HEK293 (cell line): ENCODE data around the gene PSMG2.

Source experiments
- CTCF ChIA-PET: fragments of 350-600 bp; formaldehyde crosslinking; extraction: SDS; loops from one replicate; lab custom pipeline; 2021; ENCODE audit warnings: antibody characterized with exemption; lab: Yijun Ruan, JAX
- POLR2A ChIA-PET: fragments of 300-600 bp; formaldehyde crosslinking; extraction: SDS; loops from one replicate; lab custom pipeline; 2020; ENCODE audit warnings: antibody characterized with exemption, inconsistent platforms; lab: Yijun Ruan, JAX
- H3K27ac ChIP-seq: fragments of 200-500 bp; sonication (Bioruptor generic); 2 replicates; pipeline ENCODE4 v1.5.1; 2014; ENCODE audit warnings: low read depth, low read length, control low read depth, inconsistent platforms; ENCODE audit errors: extremely low read depth
- H3K36me3 ChIP-seq, 2 experiments: fragments of 200-500 bp in 1 of 2; sonication (Bioruptor generic) in 1 of 2; 1 replicate in 1 of 2; 2 replicates in 1 of 2; pipeline ENCODE4 v1.5.1; 2014 to 2017; ENCODE audit warnings: inconsistent platforms in 2 of 2, low read length in 2 of 2; ENCODE audit not compliant: control insufficient read depth in 2 of 2, insufficient read depth in 1 of 2
- H3K4me1 ChIP-seq: fragments of 200-500 bp; sonication (Bioruptor generic); 2 replicates; pipeline ENCODE4 v1.5.1; 2014; ENCODE audit warnings: mild to moderate bottlenecking, low read length, inconsistent platforms; ENCODE audit not compliant: control insufficient read depth, insufficient read depth
- H3K4me3 ChIP-seq: 2 replicates; pipeline ENCODE4 v1.5.1; 2011; ENCODE audit warnings: low read depth, mild to moderate bottlenecking, control low read depth, low read length, moderate library complexity
- H3K9me3 ChIP-seq: fragments of 200-500 bp; sonication (Bioruptor generic); 2 replicates; pipeline ENCODE4 v1.5.1; 2014; ENCODE audit warnings: low read depth, low read length, inconsistent platforms; ENCODE audit not compliant: control insufficient read depth, insufficient read depth
- GLI4 ChIP-seq: fragments of 450-650 bp; formaldehyde crosslinking; IDR thresholded peaks from 2 replicates; pipeline ENCODE4 v1.5.1; 2016; ENCODE audit warnings: missing biosample characterization, missing genetic modification characterization
- KLF10 ChIP-seq: fragments of 450-650 bp; IDR thresholded peaks from 2 replicates; pipeline ENCODE4 v1.5.1; 2018; ENCODE audit warnings: missing biosample characterization, mild to moderate bottlenecking, missing genetic modification characterization
- ZFP37 ChIP-seq: fragments of 450-650 bp; formaldehyde crosslinking; IDR thresholded peaks from 2 replicates; pipeline ENCODE4 v1.5.1; 2016; ENCODE audit warnings: missing biosample characterization, missing genetic modification characterization
- ZNF121 ChIP-seq: fragments of 450-650 bp; formaldehyde crosslinking; IDR thresholded peaks from 2 replicates; pipeline ENCODE4 v1.5.1; 2016; ENCODE audit warnings: missing biosample characterization, missing genetic modification characterization
- ZNF24 ChIP-seq: fragments of 450-650 bp; formaldehyde crosslinking; IDR thresholded peaks from 2 replicates; pipeline ENCODE4 v1.5.1; 2016; ENCODE audit warnings: missing biosample characterization, missing genetic modification characterization
- ZNF433 ChIP-seq: fragments of 450-650 bp; formaldehyde crosslinking; IDR thresholded peaks from 2 replicates; pipeline ENCODE4 v1.5.1; 2016; ENCODE audit warnings: missing biosample characterization, missing genetic modification characterization, low read depth
- ZNF571 ChIP-seq: fragments of 450-650 bp; formaldehyde crosslinking; IDR thresholded peaks from 2 replicates; pipeline ENCODE4 v1.5.0; 2017; ENCODE audit warnings: missing biosample characterization, missing genetic modification characterization
- ZNF654 ChIP-seq: fragments of 450-650 bp; formaldehyde crosslinking; IDR thresholded peaks from 2 replicates; pipeline ENCODE4 v1.5.1; 2016; ENCODE audit warnings: low read depth, missing biosample characterization, missing genetic modification characterization
- TF ChIP-seq, protein P1 (sequence below): fragments of 450-650 bp; formaldehyde crosslinking; IDR thresholded peaks from 2 replicates; pipeline ENCODE4 v1.5.1; 2016; ENCODE audit warnings: missing biosample characterization, missing genetic modification characterization
- TF ChIP-seq, protein P2 (sequence below): fragments of 450-650 bp; formaldehyde crosslinking; IDR thresholded peaks from 2 replicates; pipeline ENCODE4 v1.5.1; 2016; ENCODE audit warnings: missing biosample characterization, missing genetic modification characterization
- TF ChIP-seq, protein P3 (sequence below): fragments of 450-650 bp; formaldehyde crosslinking; IDR thresholded peaks from 2 replicates; pipeline ENCODE4 v1.5.1; 2016; ENCODE audit warnings: missing biosample characterization, missing genetic modification characterization

PSMG2 gene

DNA sequence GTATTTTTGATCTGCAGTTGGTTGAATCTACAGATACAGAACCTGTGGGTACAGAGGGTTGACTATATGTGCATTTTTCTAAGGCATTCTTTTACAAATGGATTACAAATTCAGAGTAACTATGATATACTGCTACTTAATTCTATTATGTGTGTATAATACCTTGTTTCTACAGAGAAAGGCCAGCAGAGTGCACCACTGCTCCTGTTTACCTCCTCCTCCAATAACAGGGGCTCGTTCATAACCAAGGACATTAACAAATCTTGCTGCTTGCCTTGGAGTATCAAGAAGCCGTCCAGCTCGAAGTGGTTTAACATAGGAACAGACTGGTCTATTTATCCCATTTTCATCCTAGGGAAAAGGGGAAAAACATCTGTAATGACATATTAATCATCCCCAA, 16.7 kb upstream of the PSMG2 start:
- CTCF ChIA-PET = interaction anchor here (0.5 to 0.9 kb wide), 5 partner anchors 23 to 248 kb away, joined by 3 to 4 read pairs (median 4); no protein-coding TSS in a partner anchor
- H3K4me3 ChIP-seq = no peak overlapping the region

DNA sequence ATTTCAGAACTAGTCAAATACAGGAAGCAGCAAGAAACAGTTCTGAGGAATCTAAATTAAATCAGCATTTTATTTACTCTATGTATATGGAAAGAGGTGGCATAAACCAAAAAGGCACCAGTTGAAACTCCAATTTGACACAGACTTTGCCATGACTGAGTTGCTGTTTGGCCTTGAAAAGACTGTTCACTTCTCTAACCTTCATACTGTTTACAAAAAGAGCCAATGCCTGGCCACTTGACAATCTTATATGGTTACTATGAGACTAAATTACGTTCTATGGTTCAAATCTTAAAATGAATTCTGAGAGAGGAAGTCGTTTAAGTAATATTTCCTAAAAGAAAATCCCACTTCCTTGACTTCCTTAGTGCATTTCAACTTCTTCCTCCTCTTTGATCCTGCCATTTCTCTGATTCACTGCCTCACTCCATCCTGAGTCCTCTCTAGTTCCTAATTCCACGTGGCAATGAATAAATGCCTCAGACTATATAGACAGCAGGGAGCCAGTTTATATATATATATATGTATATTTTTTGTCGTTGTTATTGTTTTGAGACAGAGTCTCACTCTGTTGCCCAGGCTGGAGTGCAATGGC, 13.5 kb upstream of the PSMG2 start:
- CTCF ChIA-PET = no interaction called here
- peaks cover 23 to 39% of the 10 kb centered on the region in 2 experiments; a peak in 2 of 3 replicates for H3K36me3 ChIP-seq
- POLR2A ChIA-PET = no interaction called here
- H3K27ac ChIP-seq = no peak overlapping the region
- H3K4me3 ChIP-seq = no peak overlapping the region
- TF ChIP-seq, protein P1, sequence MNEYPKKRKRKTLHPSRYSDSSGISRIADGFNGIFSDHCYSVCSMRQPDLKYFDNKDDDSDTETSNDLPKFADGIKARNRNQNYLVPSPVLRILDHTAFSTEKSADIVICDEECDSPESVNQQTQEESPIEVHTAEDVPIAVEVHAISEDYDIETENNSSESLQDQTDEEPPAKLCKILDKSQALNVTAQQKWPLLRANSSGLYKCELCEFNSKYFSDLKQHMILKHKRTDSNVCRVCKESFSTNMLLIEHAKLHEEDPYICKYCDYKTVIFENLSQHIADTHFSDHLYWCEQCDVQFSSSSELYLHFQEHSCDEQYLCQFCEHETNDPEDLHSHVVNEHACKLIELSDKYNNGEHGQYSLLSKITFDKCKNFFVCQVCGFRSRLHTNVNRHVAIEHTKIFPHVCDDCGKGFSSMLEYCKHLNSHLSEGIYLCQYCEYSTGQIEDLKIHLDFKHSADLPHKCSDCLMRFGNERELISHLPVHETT = no peak
- TF ChIP-seq, protein P2, sequence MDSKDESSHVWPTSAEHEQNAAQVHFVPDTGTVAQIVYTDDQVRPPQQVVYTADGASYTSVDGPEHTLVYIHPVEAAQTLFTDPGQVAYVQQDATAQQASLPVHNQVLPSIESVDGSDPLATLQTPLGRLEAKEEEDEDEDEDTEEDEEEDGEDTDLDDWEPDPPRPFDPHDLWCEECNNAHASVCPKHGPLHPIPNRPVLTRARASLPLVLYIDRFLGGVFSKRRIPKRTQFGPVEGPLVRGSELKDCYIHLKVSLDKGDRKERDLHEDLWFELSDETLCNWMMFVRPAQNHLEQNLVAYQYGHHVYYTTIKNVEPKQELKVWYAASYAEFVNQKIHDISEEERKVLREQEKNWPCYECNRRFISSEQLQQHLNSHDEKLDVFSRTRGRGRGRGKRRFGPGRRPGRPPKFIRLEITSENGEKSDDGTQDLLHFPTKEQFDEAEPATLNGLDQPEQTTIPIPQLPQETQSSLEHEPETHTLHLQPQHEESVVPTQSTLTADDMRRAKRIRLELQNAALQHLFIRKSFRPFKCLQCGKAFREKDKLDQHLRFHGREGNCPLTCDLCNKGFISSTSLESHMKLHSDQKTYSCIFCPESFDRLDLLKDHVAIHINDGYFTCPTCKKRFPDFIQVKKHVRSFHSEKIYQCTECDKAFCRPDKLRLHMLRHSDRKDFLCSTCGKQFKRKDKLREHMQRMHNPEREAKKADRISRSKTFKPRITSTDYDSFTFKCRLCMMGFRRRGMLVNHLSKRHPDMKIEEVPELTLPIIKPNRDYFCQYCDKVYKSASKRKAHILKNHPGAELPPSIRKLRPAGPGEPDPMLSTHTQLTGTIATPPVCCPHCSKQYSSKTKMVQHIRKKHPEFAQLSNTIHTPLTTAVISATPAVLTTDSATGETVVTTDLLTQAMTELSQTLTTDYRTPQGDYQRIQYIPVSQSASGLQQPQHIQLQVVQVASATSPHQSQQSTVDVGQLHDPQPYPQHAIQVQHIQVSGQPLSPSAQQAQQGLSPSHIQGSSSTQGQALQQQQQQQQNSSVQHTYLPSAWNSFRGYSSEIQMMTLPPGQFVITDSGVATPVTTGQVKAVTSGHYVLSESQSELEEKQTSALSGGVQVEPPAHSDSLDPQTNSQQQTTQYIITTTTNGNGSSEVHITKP (tag by site-specific recombination) = no peak
- no peak for TF ChIP-seq ZNF24
- TF ChIP-seq, all 188 proteins: peak for 0
- Histone ChIP-seq H3K4me1 (peaks cover 4% of the 10 kb centered on the region; the same call in 1 of the 2 replicates), H3K9me3 (no peaks in the 10 kb centered on the region)

More for the DNA sequence above, 16.7 kb upstream of the PSMG2 start:
- no peak overlapping the region for H3K27ac ChIP-seq
- TF ChIP-seq ZNF571 (tag by site-specific recombination) = no peak
- no peak for TF ChIP-seq GLI4 (tag by site-specific recombination)
- TF ChIP-seq, protein P3, sequence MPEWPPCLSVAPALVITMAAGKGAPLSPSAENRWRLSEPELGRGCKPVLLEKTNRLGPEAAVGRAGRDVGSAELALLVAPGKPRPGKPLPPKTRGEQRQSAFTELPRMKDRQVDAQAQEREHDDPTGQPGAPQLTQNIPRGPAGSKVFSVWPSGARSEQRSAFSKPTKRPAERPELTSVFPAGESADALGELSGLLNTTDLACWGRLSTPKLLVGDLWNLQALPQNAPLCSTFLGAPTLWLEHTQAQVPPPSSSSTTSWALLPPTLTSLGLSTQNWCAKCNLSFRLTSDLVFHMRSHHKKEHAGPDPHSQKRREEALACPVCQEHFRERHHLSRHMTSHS (tag by site-specific recombination) = no peak
- no peak for TF ChIP-seq KLF10 (tag by site-specific recombination)
- TF ChIP-seq ZNF654 (tag by site-specific recombination) = peak; percentile 53
- H3K4me1 ChIP-seq = peaks cover 4% of the 10 kb centered on the region; the same call in 1 of the 2 replicates
- H3K9me3 ChIP-seq = no peaks in the 10 kb centered on the region
- H3K36me3 ChIP-seq = peaks cover 18 to 59% of the 10 kb centered on the region in 2 experiments; a peak in 2 of 3 replicates
- POLR2A ChIA-PET = no interaction called here

DNA sequence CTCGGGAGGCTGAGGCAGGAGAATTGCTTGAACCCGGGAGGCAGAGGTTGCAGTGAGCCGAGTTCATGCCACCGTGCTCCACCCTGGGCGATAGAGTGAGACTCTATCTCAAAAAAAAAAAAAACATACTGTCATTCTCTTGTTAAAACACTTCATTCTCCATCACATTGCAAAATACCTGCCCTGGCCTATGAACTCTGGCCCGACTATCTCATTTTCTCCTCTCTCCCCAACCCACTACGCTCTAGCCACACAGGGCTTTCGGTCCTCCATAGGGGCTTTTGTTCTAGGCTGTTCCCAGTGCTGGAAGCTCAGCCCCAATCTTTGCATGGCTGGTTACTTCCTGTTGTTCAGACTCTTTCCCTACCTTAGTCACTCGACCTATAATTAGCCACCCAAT, 10.6 kb upstream of the PSMG2 start:
- no peak overlapping the region for H3K4me3 ChIP-seq
- no peak overlapping the region for H3K27ac ChIP-seq
- ChIA-PET CTCF (interaction anchor here (1.0 to 1.1 kb wide), 2 partner anchors 299 to 385 kb away, joined by 3 to 4 read pairs; no protein-coding TSS in a partner anchor), POLR2A (interaction anchor here (0.6 to 2.5 kb wide), 2 partner anchors 11 to 198 kb away, joined by 3 to 12 read pairs; partner anchors contain the start of genes CEP76 and PSMG2)
- peaks cover 18 to 51% of the 10 kb centered on the region in 2 experiments for H3K36me3 ChIP-seq
- no peaks in the 10 kb centered on the region for H3K9me3 ChIP-seq
- TF ChIP-seq KLF10 (tag by site-specific recombination) (no peak), ZFP37 (tag by site-specific recombination) (no peak), ZNF121 (tag by site-specific recombination) (no peak), ZNF433 (tag by site-specific recombination) (no peak)
- no peaks in the 10 kb centered on the region for H3K4me1 ChIP-seq
